ENCODE measurements around the gene MS4A13. TPM values are rescaled to one million over a fixed set of nuclear protein-coding genes. Genes with fewer than 3 reads are reported as not detected.

The MS4A13 gene
- total and polyA plus RNA-seq, 2 of the 8 experiments (the other 6 are each of a cell fraction or from before 2014, with no cell fraction given), result not detected

DNA sequence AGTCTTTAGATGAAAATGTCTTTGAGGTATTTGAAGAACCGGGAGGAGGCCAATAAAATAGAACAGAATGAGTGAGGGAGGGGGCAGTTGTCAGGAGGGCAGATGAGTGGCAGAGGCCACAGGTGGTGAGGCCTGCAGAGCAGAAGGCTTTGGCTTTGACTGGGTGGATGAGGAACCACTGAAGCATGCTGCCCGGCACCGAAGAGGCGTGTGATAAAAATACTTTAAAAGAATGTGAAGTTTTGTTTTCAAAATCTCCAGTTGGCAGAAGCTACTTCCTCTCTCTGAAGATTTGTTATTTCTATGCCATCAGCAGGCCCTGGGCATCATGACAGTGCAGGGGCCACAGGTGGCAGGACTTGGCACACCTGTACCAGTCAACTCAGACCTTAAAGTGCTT is 16.3 kb upstream of the MS4A13 start:
- no peaks in the 10 kb centered on the region for H3K9me3 ChIP-seq (ENCODE audit: insufficient read depth in 2 of 2, low read depth in 1 of 2, low read length in 1 of 2)
- no peaks in the 10 kb centered on the region for H4K20me1 ChIP-seq (replicated peaks in 1 of 2; ENCODE audit: control insufficient read depth in 1 of 2, insufficient read depth in 2 of 2, low read length in 2 of 2)
- H4K91ac ChIP-seq (replicated peaks; ENCODE audit: insufficient read length, low read length), result peak overlapping the region; percentile 64
- POLR2A ChIA-PET (ENCODE audit: partially characterized antibody), result no interaction called here
- H2BK120ac ChIP-seq (replicated peaks; ENCODE audit: low read depth, low read length), result no peak overlapping the region
- peak overlapping the region; percentile 32; the same call in 1 of the 2 replicates for H2AK5ac ChIP-seq (ENCODE audit: low read depth, low read length)
- no peaks in the 10 kb centered on the region for H3K36me3 ChIP-seq (ENCODE audit: control insufficient read depth in 2 of 4, insufficient read depth in 4 of 4, low read length in 3 of 4)
- H3K79me1 ChIP-seq (ENCODE audit: low read depth, low read length), result no peaks in the 10 kb centered on the region
- H3K4me2 ChIP-seq (ENCODE audit: insufficient read depth in 1 of 2, low read depth in 2 of 2, low read length in 2 of 2), result no peak overlapping the region
- H3K56ac ChIP-seq (replicated peaks; ENCODE audit: insufficient read length, low read depth, low read length), result no peak overlapping the region
- H2BK15ac ChIP-seq (ENCODE audit: low read length), result no peak overlapping the region
- no peak overlapping the region for H4K5ac ChIP-seq (ENCODE audit: insufficient read length, low read depth, low read length)
- H3K14ac ChIP-seq (ENCODE audit: insufficient read length), result no peak overlapping the region
- H3K9ac ChIP-seq (replicated peaks in 1 of 4; ENCODE audit: extremely low read depth in 1 of 4, low read depth in 3 of 4, low read length in 3 of 4), result no peak overlapping the region
- H3K23ac ChIP-seq (ENCODE audit: insufficient read length), result no peak overlapping the region
- H3K27ac ChIP-seq (ENCODE audit: low read depth, low read length), result no peak overlapping the region
- CTCF ChIA-PET (ENCODE audit: partially characterized antibody), result interaction anchor here (1.8 to 3.1 kb wide), 2 partner anchors 15 to 136 kb away, joined by 4 to 9 read pairs; no protein-coding TSS in a partner anchor
- H2BK5ac ChIP-seq (ENCODE audit: low read depth, low read length), result peak overlapping the region; percentile 79; the same call in 1 of the 2 replicates
- H3K27me3 ChIP-seq (replicated peaks in 1 of 4; ENCODE audit: control insufficient read depth in 3 of 4, extremely low read depth in 1 of 4, insufficient read depth in 3 of 4, low read length in 3 of 4), result no peaks in the 10 kb centered on the region
- WGBS, 2 experiments (ENCODE audit: extremely low coverage in 1 of 2, insufficient coverage in 1 of 2, insufficient read length in 1 of 2, insufficient replicate concordance in 2 of 2, low coverage in 1 of 2, low lambda C conversion rate in 2 of 2, missing lambda C conversion rate in 1 of 2), result 90% methylated on average over 4 of the region's 4 CpGs; no CpG with 5 or more reads in 1 of the 2 experiments
- no peak overlapping the region for H4K8ac ChIP-seq (ENCODE audit: extremely low read depth, insufficient read depth, low read length)
- no peak overlapping the region for H3K4me3 ChIP-seq (ENCODE audit: extremely low read depth in 1 of 4, insufficient read depth in 2 of 4, low read depth in 3 of 4, low read length in 4 of 4)
- no peaks in the 10 kb centered on the region; the same call in 1 of the 2 replicates for H3K23me2 ChIP-seq (ENCODE audit: low read depth, low read length)
- FAIRE-seq (no peak), DNase-seq (ENCODE audit: low read depth in 1 of 2, low spot score in 2 of 2) (no peak)
- peak overlapping the region; percentile 4; the same call in 1 of the 2 replicates for H3K18ac ChIP-seq (ENCODE audit: extremely low read depth, low read length)
- peaks cover 0 to 12% (median 6%) of the 10 kb centered on the region in 4 experiments; a peak in 5 of 7 replicates for H3K4me1 ChIP-seq (replicated peaks in 1 of 4; ENCODE audit: control insufficient read depth in 3 of 4, insufficient read depth in 4 of 4, low read length in 3 of 4)
- no peak overlapping the region for H3K4ac ChIP-seq (replicated peaks; ENCODE audit: insufficient read length, low read depth, low read length)
- no peak overlapping the region for H2AFZ ChIP-seq (ENCODE audit: low read length)
- no peaks in the 10 kb centered on the region for H3K79me2 ChIP-seq (ENCODE audit: control insufficient read depth in 1 of 2, insufficient read depth in 2 of 2, low read length in 2 of 2)
- H2BK20ac ChIP-seq (ENCODE audit: low read length), result peak overlapping the region; percentile 91; the same call in 1 of the 2 replicates
- H2BK12ac ChIP-seq (ENCODE audit: low read depth, low read length), result 0 out of 2 replicates have a peak overlapping the region, but pooled peaks have one; percentile 6
- TF ChIP-seq, protein P1, sequence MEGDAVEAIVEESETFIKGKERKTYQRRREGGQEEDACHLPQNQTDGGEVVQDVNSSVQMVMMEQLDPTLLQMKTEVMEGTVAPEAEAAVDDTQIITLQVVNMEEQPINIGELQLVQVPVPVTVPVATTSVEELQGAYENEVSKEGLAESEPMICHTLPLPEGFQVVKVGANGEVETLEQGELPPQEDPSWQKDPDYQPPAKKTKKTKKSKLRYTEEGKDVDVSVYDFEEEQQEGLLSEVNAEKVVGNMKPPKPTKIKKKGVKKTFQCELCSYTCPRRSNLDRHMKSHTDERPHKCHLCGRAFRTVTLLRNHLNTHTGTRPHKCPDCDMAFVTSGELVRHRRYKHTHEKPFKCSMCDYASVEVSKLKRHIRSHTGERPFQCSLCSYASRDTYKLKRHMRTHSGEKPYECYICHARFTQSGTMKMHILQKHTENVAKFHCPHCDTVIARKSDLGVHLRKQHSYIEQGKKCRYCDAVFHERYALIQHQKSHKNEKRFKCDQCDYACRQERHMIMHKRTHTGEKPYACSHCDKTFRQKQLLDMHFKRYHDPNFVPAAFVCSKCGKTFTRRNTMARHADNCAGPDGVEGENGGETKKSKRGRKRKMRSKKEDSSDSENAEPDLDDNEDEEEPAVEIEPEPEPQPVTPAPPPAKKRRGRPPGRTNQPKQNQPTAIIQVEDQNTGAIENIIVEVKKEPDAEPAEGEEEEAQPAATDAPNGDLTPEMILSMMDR (IDR thresholded peaks at IDR 0.05; ENCODE audit: control extremely low read depth in 1 of 3, insufficient read depth in 1 of 3, low read depth in 1 of 3, low read length in 3 of 3), result no peak
- no peak for TF ChIP-seq SP2 (IDR thresholded peaks at IDR 0.05; ENCODE audit: low read length)
- TF ChIP-seq TAF1 (IDR thresholded peaks at IDR 0.05; ENCODE audit: low read depth, low read length), result no peak
- TF ChIP-seq SP1 (IDR thresholded peaks at IDR 0.05; ENCODE audit: low read depth, low read length), result no peak
- TF ChIP-seq POU5F1 (IDR thresholded peaks at IDR 0.05; ENCODE audit: low read depth, low read length), result no peak
- TF ChIP-seq PHF8 (conservative IDR thresholded peaks at IDR 0.05; ENCODE audit: low read depth, low read length), result no peak
- no peak for TF ChIP-seq SIN3A (conservative IDR thresholded peaks at IDR 0.05 in 1 of 2, IDR thresholded peaks at IDR 0.05 in 1 of 2; ENCODE audit: low read depth in 1 of 2, low read length in 2 of 2)
- no peak for TF ChIP-seq POLR2A (IDR thresholded peaks at IDR 0.05; ENCODE audit: control extremely low read depth in 1 of 2, low read depth in 2 of 2, low read length in 2 of 2)
- TF ChIP-seq CBX5 (IDR thresholded peaks at IDR 0.05; ENCODE audit: low read depth, low read length), result no peak
- TF ChIP-seq SP4 (IDR thresholded peaks at IDR 0.05; ENCODE audit: low read length), result no peak
- no peak for TF ChIP-seq GTF2F1 (IDR thresholded peaks at IDR 0.05; ENCODE audit: borderline replicate concordance, low read depth, low read length)
- no peak for TF ChIP-seq CBX8 (IDR thresholded peaks at IDR 0.05; ENCODE audit: borderline replicate concordance, low read depth, low read length)

Data from H1 (cell line).